Measurements from ENCODE around the gene MUTYH. TPM values are rescaled to one million over a fixed set of nuclear protein-coding genes. Genes with fewer than 3 reads are reported as not detected.

The MUTYH gene
- total and polyA plus RNA-seq, 9 of the 15 experiments (the other 6 are each of a cell fraction or from before 2014, with no cell fraction given): 3.4 to 53.5 (median 29.0) TPM

DNA sequence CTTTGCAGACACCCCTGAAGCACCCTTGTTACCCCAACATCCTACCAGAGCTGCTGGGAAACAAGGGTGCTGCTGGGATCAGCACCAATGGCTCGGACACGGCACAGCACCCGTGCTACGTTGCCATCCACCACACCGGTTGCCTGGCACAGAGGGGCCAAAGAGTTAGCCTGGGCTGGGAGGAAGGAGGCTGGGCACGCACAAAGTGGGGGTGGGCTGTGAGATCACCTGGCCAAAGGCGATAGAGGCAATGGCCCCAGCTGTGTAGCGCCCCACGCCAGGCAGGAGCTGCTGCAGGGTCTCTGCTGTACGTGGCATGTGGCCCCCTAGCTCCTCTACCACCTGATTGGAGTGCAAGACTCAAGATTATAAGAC is 7.9 kb downstream of the MUTYH start:
- Histone ChIP-seq H3K4me3 (no peak overlapping the region), H3K9me3 (replicated peaks; ENCODE audit: control insufficient read depth, insufficient read depth, low read depth, low read length) (no peaks in the 10 kb centered on the region), H3K4me2 (ENCODE audit: insufficient read depth, low read length) (no peak overlapping the region), H2AFZ (ENCODE audit: low read depth, low read length) (no peak overlapping the region), H4K20me1 (replicated peaks; ENCODE audit: control insufficient read depth, insufficient read depth, low read length) (no peaks in the 10 kb centered on the region), H3K36me3 (ENCODE audit: control insufficient read depth, insufficient read depth, low read length) (peaks cover 37% of the 10 kb centered on the region; the same call in 2 of the 3 replicates), H3K79me2 (ENCODE audit: control insufficient read depth, insufficient read depth, low read length) (no peaks in the 10 kb centered on the region), H3K4me1 (replicated peaks in 1 of 2; ENCODE audit: control insufficient read depth in 2 of 2, insufficient read depth in 2 of 2, low read length in 2 of 2) (peaks cover 6 to 22% of the 10 kb centered on the region in 2 experiments; a peak in 3 of 5 replicates), H3K27me3 (ENCODE audit: control insufficient read depth in 2 of 2, insufficient read depth in 2 of 2, low read length in 2 of 2) (no peaks in the 10 kb centered on the region), H3K9ac (ENCODE audit: insufficient read depth in 1 of 2, low read depth in 2 of 2, low read length in 2 of 2) (peak overlapping the region in 1 of 2 experiments; percentile 6; a peak in 1 of 4 replicates), H3K9me1 (ENCODE audit: control insufficient read depth, insufficient read depth, low read length) (peaks cover 3% of the 10 kb centered on the region), H3K27ac (ENCODE audit: extremely low read depth, low read depth, low read length) (no peak overlapping the region)
- ChIA-PET CTCF (ENCODE audit: low intra/inter-chr PET ratio) (no interaction called here), POLR2A (interaction anchor here (1.0 to 1.7 kb wide), 2 partner anchors 8 to 187 kb away, joined by 3 to 7 read pairs; partner anchors contain the start of genes MUTYH and TOE1)
- BruUV-seq (replicated peaks): no TSS peak
- intact Hi-C loops (cut with micrococcal nuclease) (no loop called here), in situ Hi-C loops (cut with MboI) (no loop called here)
- ATAC-seq: no peak
- no peak for DNase-seq (ENCODE audit: extremely low read depth in 1 of 4, low spot score in 3 of 4)
- 93% methylated on average over 10 of the region's 10 CpGs for WGBS (ENCODE audit: insufficient coverage, low coverage, missing lambda C conversion rate)
- FAIRE-seq: no peak
- TF ChIP-seq, protein P1, sequence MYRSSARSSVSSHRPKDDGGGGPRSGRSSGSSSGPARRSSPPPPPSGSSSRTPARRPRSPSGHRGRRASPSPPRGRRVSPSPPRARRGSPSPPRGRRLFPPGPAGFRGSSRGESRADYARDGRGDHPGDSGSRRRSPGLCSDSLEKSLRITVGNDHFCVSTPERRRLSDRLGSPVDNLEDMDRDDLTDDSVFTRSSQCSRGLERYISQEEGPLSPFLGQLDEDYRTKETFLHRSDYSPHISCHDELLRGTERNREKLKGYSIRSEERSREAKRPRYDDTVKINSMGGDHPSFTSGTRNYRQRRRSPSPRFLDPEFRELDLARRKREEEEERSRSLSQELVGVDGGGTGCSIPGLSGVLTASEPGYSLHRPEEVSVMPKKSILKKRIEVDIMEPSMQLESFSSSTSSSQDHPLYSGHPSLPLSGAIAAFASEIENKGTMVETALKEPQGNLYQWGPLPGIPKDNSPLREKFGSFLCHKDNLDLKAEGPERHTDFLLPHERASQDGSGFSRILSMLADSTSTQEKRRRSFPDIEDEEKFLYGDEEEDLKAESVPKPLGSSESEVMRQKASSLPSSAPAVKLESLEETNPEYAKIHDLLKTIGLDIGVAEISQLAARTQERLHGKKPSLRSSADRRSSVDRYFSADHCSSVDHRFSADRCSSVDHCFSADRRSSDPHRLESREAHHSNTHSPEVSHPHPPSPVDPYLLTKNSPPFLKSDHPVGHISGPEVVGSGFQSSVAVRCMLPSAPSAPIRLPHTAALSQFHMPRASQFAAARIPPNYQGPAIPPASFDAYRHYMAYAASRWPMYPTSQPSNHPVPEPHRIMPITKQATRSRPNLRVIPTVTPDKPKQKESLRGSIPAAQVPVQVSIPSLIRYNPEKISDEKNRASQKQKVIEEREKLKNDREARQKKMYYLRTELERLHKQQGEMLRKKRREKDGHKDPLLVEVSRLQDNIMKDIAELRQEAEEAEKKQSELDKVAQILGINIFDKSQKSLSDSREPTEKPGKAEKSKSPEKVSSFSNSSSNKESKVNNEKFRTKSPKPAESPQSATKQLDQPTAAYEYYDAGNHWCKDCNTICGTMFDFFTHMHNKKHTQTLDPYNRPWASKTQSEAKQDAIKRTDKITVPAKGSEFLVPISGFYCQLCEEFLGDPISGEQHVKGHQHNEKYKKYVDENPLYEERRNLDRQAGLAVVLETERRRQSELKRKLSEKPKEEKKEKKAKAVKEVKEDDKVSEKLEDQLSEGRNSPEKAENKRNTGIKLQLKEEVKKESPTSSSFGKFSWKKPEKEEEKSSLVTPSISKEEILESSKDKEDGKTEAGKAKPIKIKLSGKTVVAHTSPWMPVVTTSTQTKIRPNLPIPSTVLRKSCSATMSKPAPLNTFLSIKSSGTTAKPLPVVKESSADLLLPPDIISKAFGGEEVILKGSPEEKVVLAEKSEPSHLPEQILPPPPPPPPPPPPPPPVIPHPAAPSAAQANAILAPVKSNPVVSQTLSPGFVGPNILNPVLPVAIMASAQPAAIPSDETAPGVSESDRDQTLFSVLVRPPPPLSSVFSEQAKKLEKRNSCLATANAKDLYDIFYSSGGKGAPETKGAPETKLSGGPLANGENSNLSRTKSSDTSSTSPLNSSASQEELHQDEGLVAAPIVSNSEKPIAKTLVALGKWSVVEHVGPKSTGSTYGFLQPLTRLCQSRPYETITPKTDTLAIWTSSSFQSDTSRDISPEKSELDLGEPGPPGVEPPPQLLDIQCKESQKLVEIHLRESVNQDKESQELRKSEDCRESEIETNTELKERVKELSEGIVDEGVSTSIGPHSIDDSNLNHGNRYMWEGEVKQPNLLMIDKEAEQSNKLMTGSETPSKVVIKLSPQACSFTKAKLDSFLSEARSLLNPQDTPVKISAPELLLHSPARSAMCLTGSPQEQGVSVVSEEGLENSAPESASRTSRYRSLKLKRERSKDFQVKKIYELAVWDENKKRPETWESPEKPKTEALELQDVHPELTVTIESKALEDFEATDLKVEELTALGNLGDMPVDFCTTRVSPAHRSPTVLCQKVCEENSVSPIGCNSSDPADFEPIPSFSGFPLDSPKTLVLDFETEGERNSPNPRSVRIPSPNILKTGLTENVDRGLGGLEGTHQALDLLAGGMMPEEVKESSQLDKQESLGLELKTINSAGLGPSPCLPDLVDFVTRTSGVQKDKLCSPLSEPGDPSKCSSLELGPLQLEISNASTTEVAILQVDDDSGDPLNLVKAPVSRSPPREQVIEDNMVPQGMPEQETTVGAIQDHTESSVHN (IDR thresholded peaks at IDR 0.05; ENCODE audit: borderline replicate concordance in 1 of 2, low read depth in 1 of 2): no peak
- TF ChIP-seq KLF16 (IDR thresholded peaks at IDR 0.05): no peak
- TF ChIP-seq, protein P2, sequence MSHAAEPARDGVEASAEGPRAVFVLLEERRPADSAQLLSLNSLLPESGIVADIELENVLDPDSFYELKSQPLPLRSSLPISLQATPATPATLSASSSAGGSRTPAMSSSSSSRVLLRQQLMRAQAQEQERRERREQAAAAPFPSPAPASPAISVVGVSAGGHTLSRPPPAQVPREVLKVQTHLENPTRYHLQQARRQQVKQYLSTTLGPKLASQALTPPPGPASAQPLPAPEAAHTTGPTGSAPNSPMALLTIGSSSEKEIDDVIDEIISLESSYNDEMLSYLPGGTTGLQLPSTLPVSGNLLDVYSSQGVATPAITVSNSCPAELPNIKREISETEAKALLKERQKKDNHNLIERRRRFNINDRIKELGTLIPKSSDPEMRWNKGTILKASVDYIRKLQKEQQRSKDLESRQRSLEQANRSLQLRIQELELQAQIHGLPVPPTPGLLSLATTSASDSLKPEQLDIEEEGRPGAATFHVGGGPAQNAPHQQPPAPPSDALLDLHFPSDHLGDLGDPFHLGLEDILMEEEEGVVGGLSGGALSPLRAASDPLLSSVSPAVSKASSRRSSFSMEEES (CRISPR knock-in tag; IDR thresholded peaks at IDR 0.05): no peak
- no peak for TF ChIP-seq HEY1 (CRISPR knock-in tag; IDR thresholded peaks at IDR 0.05; ENCODE audit: borderline replicate concordance)

All from K562 (cell line).